ENCODE results near the gene GMDS.

The GMDS gene

DNA sequence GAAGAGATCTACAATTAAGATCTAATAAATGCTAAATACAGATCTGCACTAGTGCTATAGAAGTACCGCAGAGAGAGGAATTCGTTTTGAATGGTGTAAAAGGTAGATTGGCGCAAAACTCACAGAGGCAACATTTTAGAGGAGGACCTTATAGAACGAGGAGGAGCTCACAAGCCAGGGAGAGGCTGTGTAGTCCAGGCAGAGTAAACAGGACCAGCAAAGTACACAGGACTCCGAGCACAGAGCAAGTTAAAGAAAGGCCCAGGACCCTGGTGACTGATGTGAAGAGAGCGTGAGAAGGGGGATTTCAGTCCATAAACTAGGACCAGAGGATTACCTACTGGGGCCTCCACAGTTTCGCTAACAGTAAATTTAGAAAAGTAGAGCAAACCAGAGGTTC lies 433.4 kb downstream of the GMDS start:
- H3K4me3 Mint-ChIP-seq, result no peak overlapping the region
- H3K4me1 Mint-ChIP-seq (ENCODE audit: low read depth), result no peaks in the 10 kb centered on the region
- H3K27me3 Mint-ChIP-seq, result no peaks in the 10 kb centered on the region
- H3K9me3 Mint-ChIP-seq, result no peaks in the 10 kb centered on the region
- H3K27ac Mint-ChIP-seq, result no peak overlapping the region
- no peaks in the 10 kb centered on the region for H3K36me3 Mint-ChIP-seq (ENCODE audit: low read depth)

DNA sequence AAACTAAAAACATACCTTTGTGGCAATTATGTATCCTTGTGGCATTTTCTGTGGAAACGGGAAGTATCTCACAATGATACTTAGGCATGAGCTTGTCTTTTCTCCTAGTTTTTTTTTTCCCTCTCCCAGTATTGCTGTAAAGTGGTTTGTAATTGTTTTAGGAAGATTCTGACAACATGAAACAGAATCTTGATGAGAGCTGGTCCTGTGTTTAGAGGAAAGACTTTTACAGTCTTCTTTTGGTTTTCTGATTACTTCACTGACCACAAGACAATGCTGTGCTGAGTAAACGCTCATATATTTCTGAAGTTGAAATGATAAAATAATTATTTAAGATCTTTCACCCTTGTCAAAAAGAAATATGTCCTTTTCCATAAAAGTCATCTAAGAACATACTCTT lies 434.5 kb downstream of the GMDS start:
- H3K4me3 Mint-ChIP-seq, result no peak overlapping the region
- H3K27ac Mint-ChIP-seq, result no peak overlapping the region
- no peaks in the 10 kb centered on the region for H3K27me3 Mint-ChIP-seq
- H3K36me3 Mint-ChIP-seq (ENCODE audit: low read depth), result no peaks in the 10 kb centered on the region
- H3K4me1 Mint-ChIP-seq (ENCODE audit: low read depth), result no peaks in the 10 kb centered on the region
- no peaks in the 10 kb centered on the region for H3K9me3 Mint-ChIP-seq

DNA sequence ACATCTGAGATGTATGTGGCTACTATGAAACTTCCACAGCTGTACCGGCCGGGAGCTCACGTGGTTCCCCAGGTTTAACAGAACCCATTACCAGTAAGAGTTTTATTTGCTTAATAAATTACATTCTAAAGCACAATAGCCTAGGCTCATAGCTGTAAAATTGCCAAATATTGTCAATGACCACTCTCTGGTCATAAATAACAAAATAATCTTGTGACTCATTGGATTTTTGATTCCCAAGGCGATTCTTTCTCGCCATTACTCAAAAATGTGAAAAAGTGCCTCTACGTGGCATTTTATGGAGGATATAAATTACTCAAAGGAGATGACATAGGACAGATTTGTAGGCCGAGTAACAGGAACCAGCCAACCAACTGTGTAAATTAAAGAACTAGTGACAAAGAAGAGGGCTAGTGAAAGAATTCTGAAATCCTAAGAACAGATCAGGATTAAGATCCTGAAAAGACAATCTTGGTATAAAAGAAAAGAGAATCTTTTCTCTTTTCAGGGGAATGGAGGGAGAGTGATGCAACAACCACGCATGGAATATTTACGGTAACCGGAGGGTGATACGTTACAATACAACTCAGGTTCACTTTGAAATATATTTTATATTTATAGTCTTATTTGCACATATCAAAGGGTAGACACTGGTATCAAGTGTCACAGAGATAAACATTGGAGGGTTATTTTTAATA lies 436.0 kb downstream of the GMDS start:
- H3K27me3 Mint-ChIP-seq, result no peaks in the 10 kb centered on the region
- H3K36me3 Mint-ChIP-seq (ENCODE audit: low read depth), result no peaks in the 10 kb centered on the region
- no peak overlapping the region for H3K27ac Mint-ChIP-seq
- H3K9me3 Mint-ChIP-seq, result no peaks in the 10 kb centered on the region
- H3K4me1 Mint-ChIP-seq (ENCODE audit: low read depth), result no peaks in the 10 kb centered on the region
- no peak overlapping the region for H3K4me3 Mint-ChIP-seq

DNA sequence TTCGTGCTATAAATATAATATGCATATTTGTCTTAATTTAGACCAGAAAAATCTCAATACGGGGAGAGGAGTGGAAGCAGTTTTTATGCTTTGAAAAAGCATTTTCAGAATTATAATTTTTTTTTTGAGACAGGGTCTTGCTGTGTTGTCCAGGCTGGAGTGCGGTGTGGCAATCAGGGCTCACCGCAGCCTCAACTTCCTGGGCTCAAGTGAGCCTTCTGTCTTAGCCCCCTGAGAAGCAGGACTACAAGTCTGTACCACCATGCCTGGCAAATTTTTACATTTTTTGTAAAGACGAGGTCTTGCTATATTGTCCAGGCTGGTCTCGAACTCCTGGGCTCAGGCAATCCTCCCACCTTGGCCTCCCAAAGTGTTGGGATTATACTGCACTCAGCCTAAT lies 438.5 kb downstream of the GMDS start:
- no peaks in the 10 kb centered on the region for H3K9me3 Mint-ChIP-seq
- no peaks in the 10 kb centered on the region for H3K27me3 Mint-ChIP-seq
- H3K4me3 Mint-ChIP-seq, result no peak overlapping the region
- H3K4me1 Mint-ChIP-seq (ENCODE audit: low read depth), result no peaks in the 10 kb centered on the region
- H3K27ac Mint-ChIP-seq, result no peak overlapping the region
- no peaks in the 10 kb centered on the region for H3K36me3 Mint-ChIP-seq (ENCODE audit: low read depth)

DNA sequence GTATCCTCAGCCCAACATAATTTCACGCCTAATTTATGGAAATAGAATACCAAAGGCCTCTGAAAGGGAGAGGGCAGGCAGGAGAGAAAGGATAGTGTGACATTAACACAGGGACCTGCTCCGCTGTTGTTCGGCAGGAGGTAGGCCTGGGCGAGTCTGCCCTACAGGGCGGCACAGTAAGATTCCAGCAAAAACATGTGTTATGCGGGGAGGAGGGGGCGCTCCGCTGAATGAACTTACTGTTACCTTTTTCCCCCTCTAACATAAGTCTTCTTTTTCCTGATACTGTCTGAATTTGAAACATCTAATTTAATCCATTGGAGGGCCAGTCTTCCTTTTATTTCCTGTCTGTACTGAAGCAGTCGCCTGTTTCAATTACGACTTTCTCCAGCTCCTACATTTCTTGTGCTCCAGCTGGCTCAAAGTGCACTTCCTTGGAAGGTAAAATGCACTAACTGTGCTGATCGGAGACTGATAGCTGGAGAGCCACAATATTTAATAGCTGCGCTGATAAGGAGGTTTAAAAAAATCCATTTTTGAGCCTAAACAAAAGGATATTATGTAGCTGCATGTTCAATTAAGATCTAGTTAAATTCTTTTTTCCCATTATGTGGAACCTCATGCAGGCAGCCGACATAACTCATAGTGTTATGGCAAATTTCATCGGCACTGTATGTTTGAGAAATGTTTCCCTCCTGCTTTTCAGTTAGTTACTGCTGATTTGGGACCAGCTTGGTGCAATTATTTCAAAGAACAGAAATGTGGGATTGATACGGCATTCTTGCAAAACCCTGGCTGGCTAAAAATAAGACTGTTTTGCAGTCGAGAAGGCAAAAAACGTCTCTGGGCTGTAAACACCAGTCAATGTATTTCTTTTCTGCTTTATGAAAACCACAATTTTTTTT lies 442.7 kb downstream of the GMDS start:
- Mint-ChIP-seq H3K4me3 (no peak overlapping the region), H3K4me1 (ENCODE audit: low read depth) (peaks cover 4% of the 10 kb centered on the region), H3K9me3 (no peaks in the 10 kb centered on the region), H3K27me3 (no peaks in the 10 kb centered on the region), H3K36me3 (ENCODE audit: low read depth) (no peaks in the 10 kb centered on the region), H3K27ac (no peak overlapping the region)

DNA sequence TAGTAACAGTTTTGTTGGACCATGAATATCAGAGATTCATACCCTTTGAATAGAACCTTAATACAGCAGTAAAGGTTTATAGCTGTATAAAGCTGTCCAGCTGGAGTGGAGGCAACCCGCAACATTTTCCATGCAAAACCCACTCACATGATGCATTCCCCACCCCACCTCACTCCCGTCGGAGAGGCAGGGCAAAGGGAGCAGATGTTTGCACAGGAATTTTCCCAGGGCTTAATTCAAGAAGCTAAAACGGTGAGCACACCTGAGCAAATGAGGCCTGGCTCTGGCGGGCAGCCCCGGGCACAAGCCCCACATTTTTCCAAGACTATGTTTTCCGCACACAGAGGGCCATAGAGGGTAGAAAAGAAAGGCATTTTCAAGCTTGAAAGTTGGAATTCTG lies 444.0 kb downstream of the GMDS start:
- Mint-ChIP-seq H3K36me3 (ENCODE audit: low read depth) (no peaks in the 10 kb centered on the region), H3K4me3 (no peak overlapping the region), H3K27me3 (no peaks in the 10 kb centered on the region), H3K27ac (no peak overlapping the region), H3K9me3 (no peaks in the 10 kb centered on the region), H3K4me1 (ENCODE audit: low read depth) (peaks cover 12% of the 10 kb centered on the region)

DNA sequence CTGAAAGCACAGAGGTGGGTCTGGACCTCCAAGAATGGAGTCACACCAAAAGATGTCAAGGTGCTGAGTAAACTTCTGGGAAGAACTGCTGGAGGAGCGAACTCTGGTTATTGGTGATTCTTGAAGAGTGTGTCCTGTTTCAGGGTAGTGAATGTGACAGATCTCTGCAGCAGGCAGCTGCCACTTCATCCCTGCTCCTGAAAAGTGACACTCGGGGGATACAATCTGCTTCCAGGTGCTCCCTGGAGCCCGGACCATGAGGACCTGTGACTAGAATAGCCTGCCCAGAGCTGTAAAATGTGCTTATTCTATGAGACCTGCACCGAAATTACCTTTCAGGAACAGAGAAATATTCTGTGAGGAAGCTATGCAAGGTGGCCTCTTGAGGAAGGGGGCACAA lies 444.6 kb downstream of the GMDS start:
- peaks cover 12% of the 10 kb centered on the region for H3K4me1 Mint-ChIP-seq (ENCODE audit: low read depth)
- H3K36me3 Mint-ChIP-seq (ENCODE audit: low read depth), result no peaks in the 10 kb centered on the region
- H3K27me3 Mint-ChIP-seq, result no peaks in the 10 kb centered on the region
- H3K4me3 Mint-ChIP-seq, result no peak overlapping the region
- H3K9me3 Mint-ChIP-seq, result no peaks in the 10 kb centered on the region
- H3K27ac Mint-ChIP-seq, result no peak overlapping the region

DNA sequence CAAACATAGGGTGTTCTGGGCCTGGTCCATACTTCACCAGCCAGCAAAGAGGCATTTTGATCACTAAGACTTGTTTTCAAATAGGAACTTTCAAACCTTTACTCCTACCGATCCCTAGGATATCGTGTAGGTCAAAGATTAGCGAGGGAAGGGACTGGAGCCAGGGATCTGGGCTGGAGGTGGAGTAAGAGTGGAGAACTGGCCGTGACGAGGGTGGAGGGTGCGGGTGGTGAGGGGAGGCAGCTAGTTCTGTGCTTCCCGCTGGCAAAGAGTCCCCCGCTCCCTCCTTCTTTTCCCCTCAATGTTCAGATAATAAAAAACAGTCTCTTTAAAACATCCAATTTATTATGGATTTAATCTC lies 446.5 kb downstream of the GMDS start:
- Mint-ChIP-seq H3K27ac (no peak overlapping the region), H3K27me3 (no peaks in the 10 kb centered on the region), H3K36me3 (ENCODE audit: low read depth) (no peaks in the 10 kb centered on the region), H3K4me1 (ENCODE audit: low read depth) (peaks cover 12% of the 10 kb centered on the region), H3K4me3 (no peak overlapping the region), H3K9me3 (no peaks in the 10 kb centered on the region)

DNA sequence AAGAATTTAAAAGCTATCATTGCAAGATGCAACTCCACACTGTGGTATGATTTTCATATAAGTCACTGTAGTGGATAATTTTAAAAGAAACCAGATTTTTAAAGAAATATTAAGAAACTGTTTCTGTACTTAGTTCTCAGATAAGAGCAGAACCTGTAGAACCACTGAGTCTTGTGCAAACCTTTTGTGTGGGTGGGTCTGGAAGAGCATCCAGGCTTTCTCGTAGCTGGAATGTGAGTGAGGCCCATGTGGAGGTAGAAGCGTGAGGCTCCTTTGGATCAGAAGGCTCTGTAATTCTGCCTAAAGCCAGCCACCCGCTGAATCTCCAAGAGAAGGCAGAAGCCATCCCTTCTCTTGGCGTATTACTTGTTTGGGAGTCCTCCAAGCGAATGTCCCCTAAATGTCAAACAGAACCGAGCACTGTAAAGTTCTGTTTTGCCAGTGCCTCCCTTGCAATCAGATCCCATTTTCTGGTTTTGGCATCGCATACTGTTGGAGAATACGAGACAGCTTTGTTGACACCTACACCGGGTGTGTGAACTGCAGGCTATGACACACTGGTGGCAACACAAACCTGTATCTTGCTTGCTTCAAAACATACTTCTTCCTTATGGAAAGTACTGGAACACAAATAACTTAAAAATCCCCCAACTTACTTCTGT lies 447.0 kb downstream of the GMDS start:
- Mint-ChIP-seq H3K27ac (no peak overlapping the region), H3K27me3 (no peaks in the 10 kb centered on the region), H3K36me3 (ENCODE audit: low read depth) (no peaks in the 10 kb centered on the region), H3K4me1 (ENCODE audit: low read depth) (peaks cover 12% of the 10 kb centered on the region), H3K4me3 (no peak overlapping the region), H3K9me3 (no peaks in the 10 kb centered on the region)

DNA sequence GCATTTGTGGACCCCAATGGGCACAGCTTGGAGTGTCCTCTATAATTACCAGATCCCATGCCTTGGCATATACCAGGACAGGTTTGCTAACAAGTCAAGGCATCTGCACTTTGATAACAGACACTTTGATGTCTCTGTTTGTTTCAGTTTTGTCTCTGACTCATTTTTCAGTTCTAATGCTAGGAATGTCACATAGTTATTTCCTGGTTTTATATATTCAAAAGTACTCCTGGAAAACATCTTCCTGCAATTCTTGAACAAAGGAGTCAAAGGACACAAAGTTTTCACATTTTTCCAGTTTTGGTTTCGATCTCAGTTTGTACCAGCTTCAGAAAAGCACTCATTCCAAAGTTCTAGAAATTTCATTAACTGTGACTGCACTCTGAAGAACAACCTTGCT lies 447.6 kb downstream of the GMDS start:
- Mint-ChIP-seq H3K27me3 (no peaks in the 10 kb centered on the region), H3K4me1 (ENCODE audit: low read depth) (peaks cover 12% of the 10 kb centered on the region), H3K9me3 (no peaks in the 10 kb centered on the region), H3K27ac (no peak overlapping the region), H3K4me3 (no peak overlapping the region), H3K36me3 (ENCODE audit: low read depth) (no peaks in the 10 kb centered on the region)

DNA sequence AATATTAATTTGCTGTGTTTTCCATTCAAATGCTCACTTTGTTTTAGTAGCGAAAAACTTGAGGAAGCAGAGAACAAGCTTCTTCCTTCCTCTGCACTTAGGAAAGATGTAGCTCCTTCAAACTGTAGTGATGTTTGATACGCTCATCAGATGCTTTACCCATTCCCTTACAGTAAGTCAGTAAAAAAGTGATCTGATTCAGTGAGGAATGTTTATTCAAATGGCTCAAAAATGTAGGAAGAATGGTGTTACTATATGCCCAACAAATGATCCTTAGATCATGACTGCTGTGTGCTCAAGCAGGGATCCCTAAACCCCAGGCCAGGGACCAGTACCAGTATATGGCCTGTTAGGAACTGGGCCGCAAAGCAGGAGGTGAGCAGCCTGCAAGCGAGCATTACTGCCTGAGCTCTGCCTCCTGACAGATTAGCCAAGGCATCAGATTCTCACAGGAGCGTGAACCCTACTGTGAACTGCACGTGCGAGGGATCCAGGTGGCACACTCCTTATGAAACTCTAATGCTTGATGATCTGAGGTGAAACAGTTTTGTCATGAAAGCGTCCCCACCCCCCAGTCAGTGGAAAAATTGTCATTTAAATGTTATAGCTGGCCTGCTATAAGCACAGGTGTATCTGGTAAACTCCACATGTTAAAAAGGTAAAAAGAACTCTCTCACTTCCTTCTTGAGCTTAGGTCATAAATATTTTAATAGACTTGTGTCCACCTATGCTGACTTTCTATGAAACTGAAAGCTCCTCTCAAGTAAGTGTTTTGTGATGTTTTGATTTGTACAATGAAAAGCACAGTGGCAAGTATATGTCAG lies 448.5 kb downstream of the GMDS start:
- Mint-ChIP-seq H3K4me1 (ENCODE audit: low read depth) (peaks cover 12% of the 10 kb centered on the region), H3K27ac (no peak overlapping the region), H3K9me3 (no peaks in the 10 kb centered on the region), H3K4me3 (no peak overlapping the region), H3K27me3 (no peaks in the 10 kb centered on the region), H3K36me3 (ENCODE audit: low read depth) (no peaks in the 10 kb centered on the region)

DNA sequence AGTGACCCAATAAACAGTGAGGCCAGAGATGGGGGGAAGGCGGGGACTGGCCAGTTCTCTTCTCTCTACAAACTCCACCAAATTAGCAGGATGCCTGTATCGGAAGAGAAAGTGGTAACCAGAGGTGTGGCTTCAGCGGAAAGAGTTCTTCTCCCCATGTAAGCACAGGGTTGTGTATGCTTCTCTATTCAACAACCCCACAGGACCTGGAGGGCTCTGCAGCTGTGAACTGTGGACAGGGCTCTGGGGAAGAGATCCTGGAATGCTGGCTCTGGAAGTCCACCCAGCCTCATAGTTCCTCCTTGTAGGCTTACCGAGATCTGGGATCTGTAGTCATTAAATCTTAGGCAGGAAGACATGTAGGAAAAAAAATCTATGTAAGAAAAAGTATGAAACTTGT lies 449.5 kb downstream of the GMDS start:
- no peak overlapping the region for H3K27ac Mint-ChIP-seq
- peaks cover 12% of the 10 kb centered on the region for H3K4me1 Mint-ChIP-seq (ENCODE audit: low read depth)

DNA sequence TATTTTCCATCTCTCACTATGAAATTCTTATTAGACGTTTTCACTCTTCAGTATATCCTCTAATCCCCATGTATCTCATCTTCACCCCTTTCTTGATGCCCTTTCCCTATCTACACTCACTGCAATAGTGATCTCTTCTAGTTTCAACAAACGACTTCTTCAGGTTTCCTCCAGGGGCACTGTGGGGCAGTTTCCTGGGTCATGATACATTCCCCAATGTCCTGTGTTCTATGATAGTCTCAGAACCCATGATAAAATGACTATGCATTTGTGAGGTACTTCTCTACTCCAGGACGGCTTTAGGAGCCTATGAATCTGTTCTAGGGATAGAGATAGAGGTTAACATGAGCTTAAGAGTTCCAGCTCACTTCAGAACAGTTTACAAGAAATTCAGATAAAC lies 452.4 kb downstream of the GMDS start:
- H3K36me3 Mint-ChIP-seq (ENCODE audit: low read depth), result no peaks in the 10 kb centered on the region
- H3K4me3 Mint-ChIP-seq, result no peak overlapping the region
- no peaks in the 10 kb centered on the region for H3K9me3 Mint-ChIP-seq
- no peak overlapping the region for H3K27ac Mint-ChIP-seq
- no peaks in the 10 kb centered on the region for H3K27me3 Mint-ChIP-seq
- peaks cover 11% of the 10 kb centered on the region for H3K4me1 Mint-ChIP-seq (ENCODE audit: low read depth)

More for the DNA sequence above, 449.5 kb downstream of the GMDS start:
- Mint-ChIP-seq H3K27me3 (no peaks in the 10 kb centered on the region), H3K36me3 (ENCODE audit: low read depth) (no peaks in the 10 kb centered on the region), H3K9me3 (no peaks in the 10 kb centered on the region), H3K4me3 (no peak overlapping the region)

DNA sequence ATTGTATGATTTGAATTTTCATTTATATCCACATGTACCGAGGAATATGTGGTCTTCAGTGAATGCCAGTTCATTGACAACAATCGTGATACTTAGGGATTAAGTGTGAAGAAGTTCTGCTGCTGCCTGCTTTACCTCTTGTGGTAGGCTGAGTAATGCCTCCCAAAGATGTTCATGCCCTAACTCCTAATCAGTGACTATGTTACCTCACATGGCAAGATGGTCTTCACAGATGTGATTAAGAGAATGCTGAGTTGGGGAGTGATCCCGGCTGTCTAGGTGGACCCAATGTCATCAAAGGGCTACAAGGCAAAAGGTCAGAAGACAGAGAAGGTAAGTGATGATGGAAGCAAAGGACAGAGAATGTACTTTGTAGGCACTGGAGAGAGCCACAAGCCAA lies 454.7 kb downstream of the GMDS start:
- no peak overlapping the region for H3K4me3 Mint-ChIP-seq
- no peaks in the 10 kb centered on the region for H3K27me3 Mint-ChIP-seq
- peaks cover 2% of the 10 kb centered on the region for H3K36me3 Mint-ChIP-seq (ENCODE audit: low read depth)
- H3K9me3 Mint-ChIP-seq, result no peaks in the 10 kb centered on the region
- H3K27ac Mint-ChIP-seq, result no peak overlapping the region
- H3K4me1 Mint-ChIP-seq (ENCODE audit: low read depth), result peaks cover 5% of the 10 kb centered on the region

DNA sequence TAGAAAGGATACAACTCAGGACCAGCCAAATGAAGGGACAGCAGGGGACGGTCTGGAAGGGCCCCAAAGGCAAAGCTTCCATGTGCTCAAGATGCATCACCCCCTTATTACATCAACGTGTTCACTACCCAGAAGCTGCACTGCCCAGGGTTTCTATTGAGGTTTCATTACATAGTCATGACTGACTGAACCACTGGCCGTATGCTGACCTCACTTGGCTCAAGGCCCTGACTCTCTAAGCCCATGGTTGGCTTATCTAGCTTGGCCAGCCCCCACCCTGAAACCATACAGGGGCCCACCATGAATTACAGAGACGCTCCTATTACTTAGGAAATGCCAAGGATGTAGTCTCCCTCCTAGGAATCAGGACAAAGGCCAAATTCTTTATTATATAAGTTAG lies 456.3 kb downstream of the GMDS start:
- peaks cover 5% of the 10 kb centered on the region for H3K4me1 Mint-ChIP-seq (ENCODE audit: low read depth)
- no peaks in the 10 kb centered on the region for H3K9me3 Mint-ChIP-seq
- H3K27ac Mint-ChIP-seq, result no peak overlapping the region
- no peak overlapping the region for H3K4me3 Mint-ChIP-seq
- H3K36me3 Mint-ChIP-seq (ENCODE audit: low read depth), result peaks cover 6% of the 10 kb centered on the region
- no peaks in the 10 kb centered on the region for H3K27me3 Mint-ChIP-seq

Data from stimulated activated naive CD8-positive, alpha-beta T cell treated with anti-CD3 and anti-CD28 coated beads, Interleukin-15, Interleukin-2, amounts not matched to agents 100 ng/mL and 50 ng/mL, for 24 hours (primary cell).